Panc1 (cell line): Measurements from ENCODE around the gene SIK3. TPM values are rescaled to one million over a fixed set of nuclear protein-coding genes. Genes with fewer than 3 reads are reported as not detected.

Experiments used
- ATAC-seq: fragments of 200-7000 bp; cut with Tn5 transposase; 2 replicates; pipeline ENCODE4 v1.9.1; 2020; ENCODE audit warnings: mild to moderate bottlenecking, moderate library complexity
- BruUV-seq: library from RNA; stranded (reverse); fragments of 400-500 nt; replicated peaks from 2 replicates; lab custom pipeline; 2021; lab: Mats Ljungman, UMichigan
- CTCF ChIA-PET: fragments of 300-600 bp; sonication (Branson Sonifier 250); formaldehyde crosslinking; loops from one replicate; lab custom pipeline; 2022; ENCODE audit warnings: antibody characterized with exemption; lab: Charles Lee
- POLR2A ChIA-PET: fragments of 300-600 bp; sonication (Branson Sonifier 250); formaldehyde crosslinking; loops from one replicate; lab custom pipeline; 2022; ENCODE audit warnings: antibody characterized with exemption; lab: Charles Lee
- DNase-seq: peaks from one replicate; pipeline ENCODE4 v3.0.0-alpha.2; 2010; ENCODE audit warnings: low read depth, low spot score
- H3K27ac ChIP-seq: 2 replicates; pipeline ENCODE4 v1.5.1; 2011; ENCODE audit warnings: mild to moderate bottlenecking, low read length, inconsistent platforms
- H3K27me3 ChIP-seq: fragments of 200-500 bp; sonication (Bioruptor generic); 2 replicates; pipeline ENCODE4 v1.6.0; 2014; ENCODE audit warnings: low read length, inconsistent platforms; ENCODE audit not compliant: control insufficient read depth, insufficient read depth
- H3K36me3 ChIP-seq: fragments of 200-500 bp; sonication (Bioruptor generic); 2 replicates; pipeline ENCODE4 v1.5.1; 2014; ENCODE audit warnings: inconsistent platforms, mild to moderate bottlenecking, low read length, moderate library complexity; ENCODE audit not compliant: control insufficient read depth, insufficient read depth
- H3K4me1 ChIP-seq: 2 replicates; pipeline ENCODE4 v1.5.1; 2011; ENCODE audit warnings: inconsistent platforms, mild to moderate bottlenecking, low read length, moderate library complexity; ENCODE audit not compliant: control insufficient read depth, insufficient read depth
- H3K4me3 ChIP-seq, 2 experiments: 2 replicates each; pipeline ENCODE4 v1.5.1; 2011 to 2012; ENCODE audit warnings: low read depth in 2 of 2, low read length in 2 of 2, mild to moderate bottlenecking in 2 of 2, inconsistent platforms in 1 of 2, moderate library complexity in 1 of 2
- H3K9me3 ChIP-seq: fragments of 200-500 bp; sonication (Bioruptor generic); 2 replicates; pipeline ENCODE4 v1.5.1; 2014; ENCODE audit warnings: low read depth, mild to moderate bottlenecking, inconsistent platforms, low read length, moderate library complexity; ENCODE audit not compliant: control insufficient read depth, insufficient read depth
- CTCF ChIP-seq: fragments of 450-650 bp; IDR thresholded peaks from 2 replicates; pipeline ENCODE4 v1.5.1; 2017; ENCODE audit warnings: mild to moderate bottlenecking
- POLR2AphosphoS5 ChIP-seq: IDR thresholded peaks from 2 replicates; pipeline ENCODE4 v1.6.1; 2012; ENCODE audit warnings: mild to moderate bottlenecking, low read depth, low read length, moderate library complexity
- REST ChIP-seq, 2 experiments: IDR thresholded peaks; 2 replicates each; pipeline ENCODE4 v1.6.1; 2011 to 2012; ENCODE audit warnings: low read depth in 2 of 2, control low read depth in 1 of 2, low read length in 1 of 2, mild to moderate bottlenecking in 1 of 2, moderate library complexity in 1 of 2; ENCODE audit not compliant: insufficient read depth in 1 of 2
- SIN3A ChIP-seq: IDR thresholded peaks from 2 replicates; pipeline ENCODE4 v1.6.1; 2012; ENCODE audit warnings: low read depth, mild to moderate bottlenecking, low read length, moderate library complexity, borderline replicate concordance; ENCODE audit not compliant: insufficient read depth
- TCF7L2 ChIP-seq: IDR thresholded peaks from 2 replicates; pipeline ENCODE4 v1.6.1; 2011; ENCODE audit warnings: mild to moderate bottlenecking, low read depth, low read length, inconsistent platforms
- in situ Hi-C: cut with HindIII; loops from 2 replicates; pipeline ENCODE4 v1.10.0; 2016; ENCODE audit warnings: low sequenced_read_pairs, low pct_unique_long_range_greater_than_20kb
- intact Hi-C: fragments of 100-400 bp; cut with micrococcal nuclease; formaldehyde crosslinking; loops from one replicate; pipeline ENCODE4 v1.10.0; 2022; ENCODE audit not compliant: unreplicated experiment
- total RNA-seq: library from RNA; stranded (reverse); gene quantifications from one replicate; pipeline ENCODE4 v1.2.1, GENCODE V29; 2021; ENCODE audit not compliant: unreplicated experiment

The SIK3 gene
- total RNA-seq, 1 experiment from 2014 or later = 39.7 TPM

GRCh38 chr11:116935514-116935913 is 162.7 kb downstream of the SIK3 start:
- H3K36me3 ChIP-seq = no peaks in the 10 kb centered on the region
- H3K4me3 ChIP-seq = no peak overlapping the region
- in situ Hi-C loops = no loop called here
- BruUV-seq = no TSS peak
- ChIA-PET CTCF (no interaction called here), POLR2A (no interaction called here)
- ATAC-seq (no peak), DNase-seq (no peak)
- H3K4me1 ChIP-seq = no peaks in the 10 kb centered on the region
- H3K27ac ChIP-seq = no peak overlapping the region
- TF ChIP-seq POLR2AphosphoS5 (no peak), SIN3A (no peak), TCF7L2 (no peak), REST (IDR thresholded peaks at IDR 0.05; ENCODE audit: insufficient read depth in 1 of 2, low read depth in 2 of 2, low read length in 1 of 2) (no peak), CTCF (no peak)
- intact Hi-C loops = no loop called here
- H3K9me3 ChIP-seq = no peaks in the 10 kb centered on the region
- H3K27me3 ChIP-seq = no peaks in the 10 kb centered on the region

- Histone ChIP-seq H3K27me3 (no peaks in the 10 kb centered on the region), H3K9me3 (no peaks in the 10 kb centered on the region), H3K4me1 (peaks cover 2% of the 10 kb centered on the region; the same call in 1 of the 2 replicates), H3K27ac (no peak overlapping the region), H3K36me3 (no peaks in the 10 kb centered on the region), H3K4me3 (no peak overlapping the region)
- intact Hi-C loops = no loop called here
- in situ Hi-C loops = no loop called here
- BruUV-seq = no TSS peak
- DNase-seq = no peak
- no peak for TF ChIP-seq REST (IDR thresholded peaks at IDR 0.05; ENCODE audit: insufficient read depth in 1 of 2, low read depth in 2 of 2, low read length in 1 of 2)
- no peak for TF ChIP-seq TCF7L2
- TF ChIP-seq POLR2AphosphoS5 = no peak
- no peak for TF ChIP-seq SIN3A
- no peak for TF ChIP-seq CTCF
- no peak for ATAC-seq
- ChIA-PET CTCF (no interaction called here), POLR2A (no interaction called here)
These were observed 163.1 kb downstream of the SIK3 start for GRCh38 chr11:116935089-116935488.
